ENCODE measurements around the gene SLC35D2. TPM values are rescaled to one million over a fixed set of nuclear protein-coding genes. Genes with fewer than 3 reads are reported as not detected.

The SLC35D2 gene
- total and polyA plus RNA-seq, 4 donors: 14.9 to 27.2 (median 21.5) TPM

- Histone ChIP-seq H3K27ac (ENCODE audit: low read depth in 1 of 2, low read length in 1 of 2) (peak within 1 kb of the TSS; percentile 99 to 100), H3K9ac (ENCODE audit: insufficient read depth in 1 of 2, low read length in 2 of 2) (peak within 1 kb of the TSS in 1 of 2 donors; percentile 76), H3K36me3 (ENCODE audit: control insufficient read depth in 4 of 4, insufficient read depth in 4 of 4, low read length in 4 of 4) (peaks cover 0 to 4% (median 0%) of the 10 kb centered on the region in 4 donors), H3K4me1 (ENCODE audit: control insufficient read depth in 5 of 5, insufficient read depth in 5 of 5, low read length in 5 of 5) (peaks cover 0 to 14% (median 4%) of the 10 kb centered on the region in 5 donors), H3K27me3 (ENCODE audit: control insufficient read depth in 3 of 3, insufficient read depth in 3 of 3, low read length in 2 of 3) (no peaks in the 10 kb centered on the region), H3K9me3 (ENCODE audit: control insufficient read depth in 4 of 4, insufficient read depth in 3 of 4, low read length in 3 of 4) (no peaks in the 10 kb centered on the region), H3K4me3 (peak within 1 kb of the TSS; percentile 80)
- 0% methylated on average over 67 to 100 of the region's 100 CpGs for WGBS, 2 donors
- TF ChIP-seq CTCF (IDR thresholded peaks at IDR 0.05; ENCODE audit: control extremely low read depth, extremely low read depth): no peak
- peak; percentile 90 for ATAC-seq (ENCODE audit: insufficient read depth, low FRiP score)
- DNase-seq: peak; percentile 99
Measured at GRCh38 chr9:96418083-96418919, 34.8 kb upstream of the SLC35D2 start, which contains the start of gene ZNF367. Gene ZNF367 (minus strand): TSS chr9:96418370. CDS start chr9:96418032, 338 bp downstream.

DNA sequence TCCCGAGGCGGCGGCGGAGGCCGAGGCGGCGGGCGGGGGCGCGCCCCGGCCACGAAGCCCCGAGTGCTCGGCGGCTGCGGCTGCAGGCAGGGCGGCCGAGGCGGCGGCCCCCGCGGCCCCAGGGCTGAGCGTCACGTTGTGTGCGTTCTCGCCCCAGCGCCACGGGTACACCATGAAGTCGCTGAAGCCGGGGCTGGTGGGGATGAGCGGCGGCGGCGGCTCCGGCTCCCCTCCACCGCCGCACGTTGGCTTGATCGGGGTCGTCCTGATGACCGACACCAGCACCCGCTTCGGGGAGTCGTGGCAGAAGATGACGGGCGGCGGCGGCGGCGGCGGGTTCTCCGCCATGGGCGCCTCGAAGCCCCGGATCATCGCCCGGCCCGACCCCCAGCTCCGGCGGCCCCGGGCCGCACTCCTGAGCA, 34.2 kb upstream of the SLC35D2 start:
- Histone ChIP-seq H3K4me1 (ENCODE audit: control insufficient read depth in 5 of 5, insufficient read depth in 5 of 5, low read length in 5 of 5) (peaks cover 0 to 14% (median 4%) of the 10 kb centered on the region in 5 donors), H3K27me3 (ENCODE audit: control insufficient read depth in 3 of 3, insufficient read depth in 3 of 3, low read length in 2 of 3) (no peaks in the 10 kb centered on the region), H3K9me3 (ENCODE audit: control insufficient read depth in 4 of 4, insufficient read depth in 3 of 4, low read length in 3 of 4) (no peaks in the 10 kb centered on the region), H3K9ac (ENCODE audit: insufficient read depth in 1 of 2, low read length in 2 of 2) (no peak overlapping the region), H3K36me3 (ENCODE audit: control insufficient read depth in 4 of 4, insufficient read depth in 4 of 4, low read length in 4 of 4) (peaks cover 0 to 4% (median 0%) of the 10 kb centered on the region in 4 donors), H3K27ac (ENCODE audit: low read depth in 1 of 2, low read length in 1 of 2) (peak overlapping the region; percentile 91 to 100), H3K4me3 (peak overlapping the region; percentile 80)
- TF ChIP-seq CTCF (IDR thresholded peaks at IDR 0.05; ENCODE audit: control extremely low read depth, extremely low read depth): no peak
- DNase-seq (no peak), ATAC-seq (ENCODE audit: insufficient read depth, low FRiP score) (no peak)
- 0% methylated on average over 36 to 62 of the region's 62 CpGs for WGBS, 2 donors

- 0 to 1% methylated on average over 32 to 50 of the region's 50 CpGs for WGBS, 2 donors
- peak overlapping the region; percentile 80 for H3K4me3 ChIP-seq
- peak overlapping the region; percentile 7 to 69 for H3K9ac ChIP-seq (ENCODE audit: insufficient read depth in 1 of 2, low read length in 2 of 2)
- no peak for TF ChIP-seq CTCF (IDR thresholded peaks at IDR 0.05; ENCODE audit: control extremely low read depth, extremely low read depth)
- H3K9me3 ChIP-seq (ENCODE audit: control insufficient read depth in 4 of 4, insufficient read depth in 3 of 4, low read length in 3 of 4): no peaks in the 10 kb centered on the region
- H3K27ac ChIP-seq (ENCODE audit: low read depth in 1 of 2, low read length in 1 of 2): peak overlapping the region; percentile 82 to 86
- DNase-seq (peak; percentile 83 to 90 (median 86)), ATAC-seq (ENCODE audit: insufficient read depth, low FRiP score) (no peak)
- H3K4me1 ChIP-seq (ENCODE audit: control insufficient read depth in 5 of 5, insufficient read depth in 5 of 5, low read length in 5 of 5): peaks cover 0 to 14% (median 4%) of the 10 kb centered on the region in 5 donors
- H3K36me3 ChIP-seq (ENCODE audit: control insufficient read depth in 4 of 4, insufficient read depth in 4 of 4, low read length in 4 of 4): peaks cover 0 to 4% (median 0%) of the 10 kb centered on the region in 4 donors
- H3K27me3 ChIP-seq (ENCODE audit: control insufficient read depth in 3 of 3, insufficient read depth in 3 of 3, low read length in 2 of 3): no peaks in the 10 kb centered on the region
Measured at GRCh38 chr9:96417051-96417586, 33.6 kb upstream of the SLC35D2 start.

All from lung (tissue), 12 donors.